GM13977 (cell line): ENCODE results near the gene SP100.

ENCODE experiments used
- DNase-seq: peaks from one replicate; pipeline ENCODE4 v3.0.0; 2012; ENCODE audit warnings: low spot score
- CTCF ChIP-seq: IDR thresholded peaks from 2 replicates; pipeline ENCODE4 v1.5.1; 2012; ENCODE audit warnings: mild to moderate bottlenecking, control low read depth; ENCODE audit not compliant: insufficient read depth; ENCODE audit errors: extremely low read depth, missing control alignments
- in situ Hi-C: fragments of 300-500 bp; cut with MboI; formaldehyde crosslinking; loops from one replicate; pipeline ENCODE4 v1.12.0; 2022; ENCODE audit warnings: low sequenced_read_pairs, low pct_unique_long_range_greater_than_20kb, mixed read lengths, inconsistent platforms; ENCODE audit not compliant: unreplicated experiment

The SP100 gene

GRCh38 chr2:230520061-230520874 is 104.3 kb downstream of the SP100 start:
- DNase-seq, result no peak
- TF ChIP-seq CTCF, result no peak
- in situ Hi-C loops, result no loop called here

GRCh38 chr2:230520875-230521155 is 104.8 kb downstream of the SP100 start:
- TF ChIP-seq CTCF, result no peak
- DNase-seq, result no peak
- in situ Hi-C loops, result no loop called here

- no peak for TF ChIP-seq CTCF
- in situ Hi-C loops, result no loop called here
- no peak for DNase-seq
Measured at GRCh38 chr2:230521386-230521785, 105.4 kb downstream of the SP100 start.

- no peak for TF ChIP-seq CTCF
- in situ Hi-C loops, result no loop called here
- no peak for DNase-seq
Measured at GRCh38 chr2:230525682-230526081, 109.7 kb downstream of the SP100 start.

- in situ Hi-C loops, result no loop called here
- TF ChIP-seq CTCF, result no peak
- peak; percentile 43 for DNase-seq
Measured at GRCh38 chr2:230537531-230537976, 121.6 kb downstream of the SP100 start.

GRCh38 chr2:230540332-230540731 is 124.3 kb downstream of the SP100 start:
- no peak for TF ChIP-seq CTCF
- in situ Hi-C loops, result no loop called here
- no peak for DNase-seq
